SK-N-SH treated with all-trans-retinoic acid at 6 μM for 48 hours (cell line): ENCODE data around the gene DDX10.

Source experiments
- ARNTL ChIP-seq: fragments of 450-650 bp; formaldehyde crosslinking; IDR thresholded peaks from 2 replicates; pipeline ENCODE4 v1.5.0; 2020; ENCODE audit warnings: low read depth, mild to moderate bottlenecking, moderate library complexity, borderline replicate concordance
- BACH2 ChIP-seq: fragments of 250-450 bp; sonication (Bioruptor Pico); IDR thresholded peaks from 2 replicates; pipeline ENCODE4 v1.9.0; 2021; ENCODE audit warnings: mild to moderate bottlenecking, borderline replicate concordance
- ESRRG ChIP-seq: fragments of 250-450 bp; sonication (Bioruptor Pico); IDR thresholded peaks from 2 replicates; pipeline ENCODE4 v1.6.1; 2021; ENCODE audit warnings: mild to moderate bottlenecking
- GLIS3 ChIP-seq: fragments of 250-450 bp; sonication (Bioruptor Pico); IDR thresholded peaks from 2 replicates; pipeline ENCODE4 v1.5.0; 2020; ENCODE audit warnings: mild to moderate bottlenecking, moderate library complexity
- PPARA ChIP-seq: fragments of 250-450 bp; sonication (Bioruptor Pico); IDR thresholded peaks from 2 replicates; pipeline ENCODE4 v1.5.0; 2020; ENCODE audit warnings: mild to moderate bottlenecking, borderline replicate concordance
- RARB ChIP-seq: fragments of 250-450 bp; sonication (Bioruptor Pico); IDR thresholded peaks from 2 replicates; pipeline ENCODE4 v1.8.0; 2021; ENCODE audit warnings: mild to moderate bottlenecking, moderate library complexity
- SNAI2 ChIP-seq: fragments of 250-450 bp; sonication (Bioruptor Pico); IDR thresholded peaks from 2 replicates; pipeline ENCODE4 v1.5.0; 2020; ENCODE audit warnings: mild to moderate bottlenecking, moderate library complexity
- TCF4 ChIP-seq: fragments of 250-450 bp; sonication (Bioruptor Pico); IDR thresholded peaks from 2 replicates; pipeline ENCODE4 v1.8.0; 2021; ENCODE audit warnings: mild to moderate bottlenecking, moderate library complexity, borderline replicate concordance
- TOX ChIP-seq: fragments of 250-450 bp; sonication (Bioruptor Pico); IDR thresholded peaks from 2 replicates; pipeline ENCODE4 v1.8.0; 2021; ENCODE audit warnings: mild to moderate bottlenecking, moderate library complexity, borderline replicate concordance
- ZNF70 ChIP-seq: fragments of 450-650 bp; formaldehyde crosslinking; IDR thresholded peaks from 2 replicates; pipeline ENCODE4 v1.5.0; 2020; ENCODE audit warnings: mild to moderate bottlenecking, moderate library complexity
- TF ChIP-seq, protein P1 (sequence below): fragments of 250-450 bp; sonication (Bioruptor Pico); IDR thresholded peaks from 2 replicates; pipeline ENCODE4 v1.5.1; 2021; ENCODE audit warnings: mild to moderate bottlenecking, moderate library complexity
- TF ChIP-seq, protein P2 (sequence below): fragments of 250-450 bp; sonication (Bioruptor Pico); IDR thresholded peaks from 2 replicates; pipeline ENCODE4 v1.8.0; 2020; ENCODE audit warnings: mild to moderate bottlenecking, moderate library complexity, borderline replicate concordance
- TF ChIP-seq, protein P3 (sequence below): fragments of 250-450 bp; sonication (Bioruptor Pico); IDR thresholded peaks from 2 replicates; pipeline ENCODE4 v1.5.1; 2020; ENCODE audit warnings: low read depth, mild to moderate bottlenecking, moderate library complexity
- TF ChIP-seq, protein P4 (sequence below): fragments of 250-450 bp; sonication (Bioruptor Pico); IDR thresholded peaks from 2 replicates; pipeline ENCODE4 v1.8.0; 2021; ENCODE audit warnings: low read depth, mild to moderate bottlenecking, moderate library complexity, borderline replicate concordance

- TF ChIP-seq RARB (CRISPR knock-in tag) (no peak), TCF4 (CRISPR knock-in tag) (no peak), ARNTL (CRISPR knock-in tag) (no peak), TOX (CRISPR knock-in tag) (no peak), ESRRG (CRISPR knock-in tag) (no peak), PPARA (CRISPR knock-in tag) (no peak), SNAI2 (no peak), ZNF70 (no peak), GLIS3 (no peak), BACH2 (CRISPR knock-in tag) (no peak)
- TF ChIP-seq, protein P1, sequence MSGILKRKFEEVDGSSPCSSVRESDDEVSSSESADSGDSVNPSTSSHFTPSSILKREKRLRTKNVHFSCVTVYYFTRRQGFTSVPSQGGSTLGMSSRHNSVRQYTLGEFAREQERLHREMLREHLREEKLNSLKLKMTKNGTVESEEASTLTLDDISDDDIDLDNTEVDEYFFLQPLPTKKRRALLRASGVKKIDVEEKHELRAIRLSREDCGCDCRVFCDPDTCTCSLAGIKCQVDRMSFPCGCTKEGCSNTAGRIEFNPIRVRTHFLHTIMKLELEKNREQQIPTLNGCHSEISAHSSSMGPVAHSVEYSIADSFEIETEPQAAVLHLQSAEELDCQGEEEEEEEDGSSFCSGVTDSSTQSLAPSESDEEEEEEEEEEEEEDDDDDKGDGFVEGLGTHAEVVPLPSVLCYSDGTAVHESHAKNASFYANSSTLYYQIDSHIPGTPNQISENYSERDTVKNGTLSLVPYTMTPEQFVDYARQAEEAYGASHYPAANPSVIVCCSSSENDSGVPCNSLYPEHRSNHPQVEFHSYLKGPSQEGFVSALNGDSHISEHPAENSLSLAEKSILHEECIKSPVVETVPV (CRISPR knock-in tag), result no peak
- TF ChIP-seq, protein P2, sequence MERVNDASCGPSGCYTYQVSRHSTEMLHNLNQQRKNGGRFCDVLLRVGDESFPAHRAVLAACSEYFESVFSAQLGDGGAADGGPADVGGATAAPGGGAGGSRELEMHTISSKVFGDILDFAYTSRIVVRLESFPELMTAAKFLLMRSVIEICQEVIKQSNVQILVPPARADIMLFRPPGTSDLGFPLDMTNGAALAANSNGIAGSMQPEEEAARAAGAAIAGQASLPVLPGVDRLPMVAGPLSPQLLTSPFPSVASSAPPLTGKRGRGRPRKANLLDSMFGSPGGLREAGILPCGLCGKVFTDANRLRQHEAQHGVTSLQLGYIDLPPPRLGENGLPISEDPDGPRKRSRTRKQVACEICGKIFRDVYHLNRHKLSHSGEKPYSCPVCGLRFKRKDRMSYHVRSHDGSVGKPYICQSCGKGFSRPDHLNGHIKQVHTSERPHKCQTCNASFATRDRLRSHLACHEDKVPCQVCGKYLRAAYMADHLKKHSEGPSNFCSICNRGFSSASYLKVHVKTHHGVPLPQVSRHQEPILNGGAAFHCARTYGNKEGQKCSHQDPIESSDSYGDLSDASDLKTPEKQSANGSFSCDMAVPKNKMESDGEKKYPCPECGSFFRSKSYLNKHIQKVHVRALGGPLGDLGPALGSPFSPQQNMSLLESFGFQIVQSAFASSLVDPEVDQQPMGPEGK, result no peak
- TF ChIP-seq, protein P3, sequence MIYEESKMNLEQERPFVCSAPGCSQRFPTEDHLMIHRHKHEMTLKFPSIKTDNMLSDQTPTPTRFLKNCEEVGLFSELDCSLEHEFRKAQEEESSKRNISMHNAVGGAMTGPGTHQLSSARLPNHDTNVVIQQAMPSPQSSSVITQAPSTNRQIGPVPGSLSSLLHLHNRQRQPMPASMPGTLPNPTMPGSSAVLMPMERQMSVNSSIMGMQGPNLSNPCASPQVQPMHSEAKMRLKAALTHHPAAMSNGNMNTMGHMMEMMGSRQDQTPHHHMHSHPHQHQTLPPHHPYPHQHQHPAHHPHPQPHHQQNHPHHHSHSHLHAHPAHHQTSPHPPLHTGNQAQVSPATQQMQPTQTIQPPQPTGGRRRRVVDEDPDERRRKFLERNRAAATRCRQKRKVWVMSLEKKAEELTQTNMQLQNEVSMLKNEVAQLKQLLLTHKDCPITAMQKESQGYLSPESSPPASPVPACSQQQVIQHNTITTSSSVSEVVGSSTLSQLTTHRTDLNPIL, result no peak
- TF ChIP-seq, protein P4, sequence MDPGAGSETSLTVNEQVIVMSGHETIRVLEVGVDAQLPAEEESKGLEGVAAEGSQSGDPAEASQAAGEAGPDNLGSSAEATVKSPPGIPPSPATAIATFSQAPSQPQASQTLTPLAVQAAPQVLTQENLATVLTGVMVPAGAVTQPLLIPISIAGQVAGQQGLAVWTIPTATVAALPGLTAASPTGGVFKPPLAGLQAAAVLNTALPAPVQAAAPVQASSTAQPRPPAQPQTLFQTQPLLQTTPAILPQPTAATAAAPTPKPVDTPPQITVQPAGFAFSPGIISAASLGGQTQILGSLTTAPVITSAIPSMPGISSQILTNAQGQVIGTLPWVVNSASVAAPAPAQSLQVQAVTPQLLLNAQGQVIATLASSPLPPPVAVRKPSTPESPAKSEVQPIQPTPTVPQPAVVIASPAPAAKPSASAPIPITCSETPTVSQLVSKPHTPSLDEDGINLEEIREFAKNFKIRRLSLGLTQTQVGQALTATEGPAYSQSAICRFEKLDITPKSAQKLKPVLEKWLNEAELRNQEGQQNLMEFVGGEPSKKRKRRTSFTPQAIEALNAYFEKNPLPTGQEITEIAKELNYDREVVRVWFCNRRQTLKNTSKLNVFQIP (CRISPR knock-in tag), result no peak
These were observed 310.2 kb downstream of the DDX10 start for GRCh38 chr11:108975026-108975425.
